B cell (primary cell): ENCODE results near the gene LIN7B. TPM values are rescaled to one million over a fixed set of nuclear protein-coding genes. Genes with fewer than 3 reads are reported as not detected.
"Not testable (repeated sequence)": the region's sequence is repeated elsewhere in the genome, so short reads cannot be mapped to it uniquely, and the experiment has no call there.

Source experiments
- ATAC-seq: fragments of 200-7000 bp; cut with Tn5 transposase; one replicate; pipeline ENCODE4 v1.10.0; 2021; ENCODE audit warnings: low read depth, mild to moderate bottlenecking, moderate number of reproducible peaks, moderate library complexity
- CTCF ChIA-PET: fragments of 350-600 bp; sonication (Branson Sonifier 250); formaldehyde crosslinking; loops from one replicate; lab custom pipeline; 2021; ENCODE audit warnings: antibody characterized with exemption, inconsistent platforms; lab: Charles Lee
- POLR2A ChIA-PET: fragments of 350-600 bp; sonication (Branson Sonifier 250); formaldehyde crosslinking; loops from one replicate; lab custom pipeline; 2021; ENCODE audit warnings: antibody characterized with exemption; lab: Charles Lee
- DNase-seq: peaks from one replicate; pipeline ENCODE4 v3.0.0; 2013
- H2AFZ ChIP-seq: 2 replicates; pipeline ENCODE4 v1.6.1; 2012; ENCODE audit warnings: mild to moderate bottlenecking, low read depth, low read length; ENCODE audit not compliant: insufficient read depth, poor library complexity, severe bottlenecking
- H3K27ac ChIP-seq, 2 donors: 1 replicate in 1 of 2; 2 replicates in 1 of 2; pipeline ENCODE4 v1.5.1; 2012 to 2013; ENCODE audit warnings: low read length in 2 of 2, mild to moderate bottlenecking in 2 of 2, moderate library complexity in 1 of 2
- H3K27me3 ChIP-seq, 4 experiments: fragments of 200-600 bp in 1 of 4; sonication (generic) in 1 of 4; replicated peaks in 1 of 4; 1 replicate in 2 of 4; 2 replicates in 2 of 4; pipeline versions ENCODE4 v1.6.1 to v1.7.0; 2013 to 2016; ENCODE audit warnings: low read length in 3 of 4, mild to moderate bottlenecking in 2 of 4, mixed read lengths in 1 of 4, moderate library complexity in 1 of 4; ENCODE audit not compliant: insufficient read depth in 4 of 4, control insufficient read depth in 3 of 4; ENCODE audit errors: control extremely low read depth in 1 of 4
- H3K36me3 ChIP-seq, 2 experiments: replicated peaks in 1 of 2; 1 replicate in 1 of 2; 2 replicates in 1 of 2; pipeline versions ENCODE4 v1.6.1 to v1.7.1; 2013; ENCODE audit warnings: low read length in 1 of 2; ENCODE audit not compliant: insufficient read depth in 2 of 2, control insufficient read depth in 1 of 2; ENCODE audit errors: control extremely low read depth in 1 of 2, extremely low read depth in 1 of 2
- H3K4me1 ChIP-seq, 2 donors: fragments of 200-600 bp in 1 of 2; sonication (generic) in 1 of 2; 1 replicate in 1 of 2; 2 replicates in 1 of 2; pipeline versions ENCODE4 v1.5.1 to v1.6.1; 2013 to 2017; ENCODE audit warnings: low read length in 2 of 2; ENCODE audit not compliant: control insufficient read depth in 2 of 2, insufficient read depth in 2 of 2
- H3K4me2 ChIP-seq: replicated peaks from 2 replicates; pipeline ENCODE3; 2012; ENCODE audit warnings: mild to moderate bottlenecking, low read depth, low read length; ENCODE audit not compliant: poor library complexity, severe bottlenecking
- H3K4me3 ChIP-seq, 5 experiments: fragments of 200-600 bp in 1 of 5; sonication (generic) in 1 of 5; 1 replicate in 3 of 5; 2 replicates in 2 of 5; pipeline versions ENCODE4 v1.5.1 to v1.7.0; 2011 to 2016; ENCODE audit warnings: low read length in 4 of 5, mild to moderate bottlenecking in 4 of 5, low read depth in 2 of 5, control low read depth in 1 of 5, moderate library complexity in 1 of 5; ENCODE audit not compliant: insufficient read depth in 1 of 5; ENCODE audit errors: control extremely low read depth in 1 of 5, extremely low read depth in 1 of 5
- H3K79me2 ChIP-seq: fragments of 200-600 bp; sonication (generic); one replicate; pipeline ENCODE4 v1.6.0; 2016; ENCODE audit warnings: low read length; ENCODE audit not compliant: control insufficient read depth, insufficient read depth
- H3K9ac ChIP-seq: fragments of 200-600 bp; sonication (generic); 2 replicates; pipeline ENCODE4 v1.6.1; 2017; ENCODE audit warnings: mild to moderate bottlenecking, low read length, moderate library complexity
- H3K9me3 ChIP-seq, 3 donors: one replicate each; pipeline versions ENCODE4 v1.6.1 to v1.7.1; 2013; ENCODE audit warnings: low read length in 2 of 3; ENCODE audit not compliant: control insufficient read depth in 2 of 3, insufficient read depth in 1 of 3; ENCODE audit errors: control extremely low read depth in 1 of 3
- H4K20me1 ChIP-seq: 2 replicates; pipeline ENCODE4 v1.6.0; 2012; ENCODE audit warnings: mild to moderate bottlenecking, low read length; ENCODE audit not compliant: insufficient read depth, control insufficient read depth, poor library complexity, severe bottlenecking
- H3K27ac Mint-ChIP-seq: one replicate; pipeline ENCODE4 v1.8.0; 2021; ENCODE audit warnings: mixed read lengths
- H3K27me3 Mint-ChIP-seq: one replicate; pipeline ENCODE4 v1.8.0; 2021; ENCODE audit warnings: mixed read lengths
- H3K4me1 Mint-ChIP-seq: one replicate; pipeline ENCODE4 v1.8.0; 2021; ENCODE audit warnings: mixed read lengths
- H3K4me3 Mint-ChIP-seq: one replicate; pipeline ENCODE4 v1.8.0; 2021; ENCODE audit warnings: mixed read lengths
- H3K9me3 Mint-ChIP-seq: one replicate; pipeline ENCODE4 v1.8.0; 2022; ENCODE audit warnings: mixed read lengths; ENCODE audit not compliant: insufficient read depth
- CTCF ChIP-seq: fragments of 200-600 bp; IDR thresholded peaks from one replicate; pipeline ENCODE4 v1.8.0; 2022; ENCODE audit warnings: antibody characterized with exemption, mild to moderate bottlenecking
- EZH2 ChIP-seq: IDR thresholded peaks from 2 replicates; pipeline ENCODE4 v1.6.1; 2012; ENCODE audit warnings: borderline replicate concordance, low read depth, mild to moderate bottlenecking, moderate library complexity, low read length; ENCODE audit not compliant: insufficient read depth, poor library complexity, severe bottlenecking
- WGBS: methylation state at CpG from one replicate; pipeline ENCODE4 v1.1.5; 2013; ENCODE audit warnings: missing lambda C conversion rate; ENCODE audit not compliant: insufficient coverage; 5-methylcytosine and 5-hydroxymethylcytosine counted together
- intact Hi-C: fragments of 100-400 bp; cut with micrococcal nuclease; formaldehyde crosslinking; loops from one replicate; pipeline ENCODE4 v1.10.0; 2022
- polyA plus RNA-seq: library from polyadenylated mRNA; depleted of rRNA; stranded (reverse); fragments of >200 nt; gene quantifications from 2 replicates; pipeline ENCODE4 v1.2.3, GENCODE V29; 2012
- total RNA-seq, 2 donors: library from RNA; stranded (reverse); fragments of 120-200 nt in 1 of 2; gene quantifications; 1 replicate in 1 of 2; 2 replicates in 1 of 2; pipeline versions ENCODE4 v1.2.3 to v1.2.4, GENCODE V29; 2013 to 2022

Gene LIN7B
- total and polyA plus RNA-seq, 2 donors (not counting 1 experiment from before 2014, with no cell fraction given), result 7.4 to 12.4 TPM

GRCh38 chr19:49074869-49075268 is 39.3 kb upstream of the LIN7B start:
- peaks cover 11% of the 10 kb centered on the region for H3K4me1 Mint-ChIP-seq
- H3K9ac ChIP-seq, H3K36me3 ChIP-seq, H3K4me2 ChIP-seq, ATAC-seq, H3K4me3 ChIP-seq, POLR2A ChIA-PET, H3K9me3 Mint-ChIP-seq, H2AFZ ChIP-seq, H3K79me2 ChIP-seq, H3K27ac Mint-ChIP-seq, H4K20me1 ChIP-seq, H3K27ac ChIP-seq, H3K4me3 Mint-ChIP-seq: not testable (repeated sequence)
- H3K4me1 ChIP-seq, result peaks cover 7 to 16% of the 10 kb centered on the region in 2 donors
- CTCF ChIA-PET, result interaction anchor here (1.0 to 2.3 kb wide), 6 partner anchors 55 to 761 kb away, joined by 3 to 11 read pairs (median 5); no protein-coding TSS in a partner anchor
- DNase-seq, result peak; percentile 47
- H3K9me3 ChIP-seq, result peaks cover 0 to 17% (median 0%) of the 10 kb centered on the region in 3 donors
- intact Hi-C loops, result loop anchor here (2.0 kb wide), 1 partner anchor 124 kb away; no protein-coding TSS in a partner anchor
- H3K27me3 ChIP-seq, result peaks cover 0 to 49% (median 18%) of the 10 kb centered on the region in 4 experiments
- TF ChIP-seq CTCF, result peak; percentile 47
- 6% methylated on average over 5 of the region's 9 CpGs for WGBS
- H3K27me3 Mint-ChIP-seq, result peaks cover 41% of the 10 kb centered on the region

DNA sequence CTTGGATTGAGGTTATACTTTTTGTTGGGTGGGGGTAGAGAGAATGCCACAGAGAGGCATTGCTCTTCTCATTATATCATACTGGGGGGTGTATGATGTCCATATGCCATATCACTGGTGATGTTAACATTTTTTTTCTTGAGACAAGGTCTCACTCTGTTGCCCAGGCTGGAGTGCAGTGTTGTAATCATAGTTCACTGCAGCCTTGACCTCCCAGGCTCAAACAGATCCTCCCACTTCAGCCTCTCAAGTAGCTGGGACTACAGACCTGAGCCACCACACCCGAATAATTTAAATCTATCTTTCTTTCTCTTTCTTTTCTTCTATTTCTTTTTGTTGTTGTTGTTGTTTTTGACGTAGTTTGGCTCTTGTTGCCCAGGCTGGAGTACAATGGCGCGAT is 33.8 kb upstream of the LIN7B start:
- Histone ChIP-seq H3K4me2 (no peak overlapping the region), H3K27ac (no peak overlapping the region), H3K9ac (no peak overlapping the region), H3K4me1 (peaks cover 4 to 8% of the 10 kb centered on the region in 2 donors), H3K9me3 (peaks cover 0 to 4% (median 0%) of the 10 kb centered on the region in 3 donors), H4K20me1 (peaks cover 1% of the 10 kb centered on the region), H3K79me2 (peaks cover under 1% of the 10 kb centered on the region), H2AFZ (no peak overlapping the region), H3K4me3 (no peak overlapping the region), H3K36me3 (no peaks in the 10 kb centered on the region), H3K27me3 (peaks cover 0 to 8% (median 0%) of the 10 kb centered on the region in 4 experiments)
- H3K27ac Mint-ChIP-seq, result no peak overlapping the region
- intact Hi-C loops, result loop anchor here (10.0 kb wide), 1 partner anchor 296 kb away; no protein-coding TSS in a partner anchor
- POLR2A ChIA-PET, result no interaction called here
- peaks cover 11% of the 10 kb centered on the region for H3K27me3 Mint-ChIP-seq
- no peak for DNase-seq
- no peak overlapping the region for H3K4me3 Mint-ChIP-seq
- TF ChIP-seq EZH2 (no peak), CTCF (no peak)
- H3K9me3 Mint-ChIP-seq, result no peaks in the 10 kb centered on the region
- CTCF ChIA-PET, result no interaction called here
- no CpG with 5 or more reads among the region's 4 CpGs for WGBS
- no peak for ATAC-seq
- peaks cover 10% of the 10 kb centered on the region for H3K4me1 Mint-ChIP-seq
